LNCAP (cell line): ENCODE measurements around the gene ZSWIM3.

Source experiments
- TF ChIP-seq, protein P1 (sequence below): fragments of 450-650 bp; IDR thresholded peaks from 2 replicates; pipeline ENCODE4 v1.5.1; 2017; ENCODE audit warnings: mild to moderate bottlenecking

Gene ZSWIM3

DNA sequence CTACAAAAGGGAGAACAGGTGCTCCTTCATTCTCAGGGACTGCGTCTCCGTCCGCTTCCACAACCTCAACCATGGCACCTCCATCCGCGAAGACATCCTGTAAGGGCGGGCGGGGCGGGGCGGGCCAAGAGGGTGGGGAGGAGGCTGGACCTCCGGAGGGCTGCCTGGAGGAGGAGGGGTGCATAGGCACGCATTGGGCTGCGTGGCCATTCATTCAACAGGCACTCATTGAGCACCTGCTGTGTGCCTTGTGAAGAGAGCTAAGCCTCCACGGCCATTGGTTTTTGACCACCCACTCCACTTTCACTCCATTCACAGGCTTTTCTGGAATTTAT lies 435 bp downstream of the ZSWIM3 start:
- TF ChIP-seq, protein P1, sequence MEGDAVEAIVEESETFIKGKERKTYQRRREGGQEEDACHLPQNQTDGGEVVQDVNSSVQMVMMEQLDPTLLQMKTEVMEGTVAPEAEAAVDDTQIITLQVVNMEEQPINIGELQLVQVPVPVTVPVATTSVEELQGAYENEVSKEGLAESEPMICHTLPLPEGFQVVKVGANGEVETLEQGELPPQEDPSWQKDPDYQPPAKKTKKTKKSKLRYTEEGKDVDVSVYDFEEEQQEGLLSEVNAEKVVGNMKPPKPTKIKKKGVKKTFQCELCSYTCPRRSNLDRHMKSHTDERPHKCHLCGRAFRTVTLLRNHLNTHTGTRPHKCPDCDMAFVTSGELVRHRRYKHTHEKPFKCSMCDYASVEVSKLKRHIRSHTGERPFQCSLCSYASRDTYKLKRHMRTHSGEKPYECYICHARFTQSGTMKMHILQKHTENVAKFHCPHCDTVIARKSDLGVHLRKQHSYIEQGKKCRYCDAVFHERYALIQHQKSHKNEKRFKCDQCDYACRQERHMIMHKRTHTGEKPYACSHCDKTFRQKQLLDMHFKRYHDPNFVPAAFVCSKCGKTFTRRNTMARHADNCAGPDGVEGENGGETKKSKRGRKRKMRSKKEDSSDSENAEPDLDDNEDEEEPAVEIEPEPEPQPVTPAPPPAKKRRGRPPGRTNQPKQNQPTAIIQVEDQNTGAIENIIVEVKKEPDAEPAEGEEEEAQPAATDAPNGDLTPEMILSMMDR, result no peak

DNA sequence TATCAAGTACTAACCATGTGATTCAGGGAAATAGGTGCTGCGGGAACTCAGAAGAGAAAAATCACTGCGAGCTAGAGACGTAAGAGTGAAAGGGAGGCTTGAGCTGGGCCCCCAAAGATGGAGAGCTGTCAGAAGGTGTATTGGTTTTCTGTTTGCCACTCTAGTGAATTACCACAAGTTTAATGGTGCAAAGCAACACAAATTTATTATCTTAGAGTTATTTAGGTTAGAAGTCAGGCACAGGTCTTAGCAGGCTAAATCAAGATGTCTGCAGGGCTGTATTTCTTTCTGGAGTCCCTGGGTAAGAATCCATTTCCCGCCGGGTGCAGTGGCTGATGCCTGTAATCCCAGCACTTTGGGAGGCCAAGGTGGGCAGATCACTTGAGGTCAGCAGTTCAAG lies 2.5 kb downstream of the ZSWIM3 start:
- TF ChIP-seq, protein P1, result no peak

DNA sequence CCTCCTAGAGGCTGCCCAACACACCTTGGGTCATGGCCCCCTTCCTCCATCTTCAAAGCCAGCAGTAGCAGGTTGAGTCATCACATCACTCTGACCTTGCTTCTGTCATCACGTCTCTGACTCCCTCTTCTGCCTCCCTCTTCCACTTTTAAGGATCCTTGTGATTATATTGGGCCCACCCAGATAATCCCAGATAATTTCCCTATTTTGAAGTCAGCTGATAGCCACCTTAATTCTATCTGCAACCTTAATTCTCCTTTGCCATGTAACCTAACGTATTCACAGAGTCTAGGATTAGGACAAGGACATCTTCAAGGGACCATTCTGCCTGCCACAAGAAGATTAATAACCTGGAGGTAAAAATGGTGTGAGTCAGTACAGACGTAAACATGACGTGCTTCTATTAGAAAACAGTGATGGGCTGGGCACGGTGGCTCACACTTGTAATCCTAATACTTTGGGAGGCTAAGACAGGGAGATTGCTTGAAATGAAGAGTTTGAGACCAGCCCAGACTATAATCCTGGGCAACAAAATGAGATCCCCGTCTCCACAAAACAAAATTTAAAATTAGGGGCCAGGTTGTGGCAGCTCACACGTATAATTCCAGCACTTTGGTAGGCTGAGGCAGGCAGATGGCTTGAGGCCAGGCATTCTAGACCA lies 3.3 kb downstream of the ZSWIM3 start:
- TF ChIP-seq, protein P1, result no peak

DNA sequence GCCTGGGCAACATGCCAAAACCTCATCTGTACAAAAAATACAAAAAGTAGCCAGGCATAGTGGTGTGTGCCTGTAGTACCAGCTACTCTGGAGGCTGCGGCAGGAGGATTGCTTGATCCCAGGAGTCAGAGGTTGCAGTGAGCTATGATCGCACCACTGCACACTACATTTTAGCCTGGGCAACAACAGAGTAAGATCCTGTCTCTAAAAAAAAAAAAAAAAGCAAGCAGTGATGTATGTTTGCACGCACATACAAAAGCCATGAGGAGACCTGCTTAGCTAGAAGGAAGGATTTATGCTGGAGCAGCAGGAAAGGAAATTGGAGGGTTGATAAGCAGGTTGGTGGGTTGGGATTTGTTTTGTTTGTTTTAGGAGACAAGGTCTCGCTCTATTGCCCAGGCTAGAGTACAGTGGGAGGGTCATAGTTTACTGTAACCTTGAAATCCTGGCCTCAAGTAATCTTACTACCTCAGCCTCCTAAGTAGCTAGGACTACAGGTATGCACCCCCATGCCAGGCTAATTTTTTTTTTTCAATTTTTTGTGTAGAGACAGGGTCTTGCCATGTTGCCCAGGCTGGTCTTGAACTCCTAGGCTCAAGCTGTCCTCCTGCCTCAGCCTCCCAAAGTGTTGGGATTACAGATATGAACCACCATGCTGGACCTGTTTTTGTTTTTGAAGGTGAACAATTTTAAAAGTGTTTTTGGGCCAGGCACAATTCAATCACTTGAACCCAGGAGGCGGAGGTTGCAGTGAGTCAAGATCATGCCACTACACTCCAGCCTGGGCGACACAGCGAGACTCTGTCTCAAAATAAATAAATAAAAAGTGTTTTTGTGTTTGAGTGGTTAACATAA lies 4.0 kb downstream of the ZSWIM3 start:
- TF ChIP-seq, protein P1, result no peak

DNA sequence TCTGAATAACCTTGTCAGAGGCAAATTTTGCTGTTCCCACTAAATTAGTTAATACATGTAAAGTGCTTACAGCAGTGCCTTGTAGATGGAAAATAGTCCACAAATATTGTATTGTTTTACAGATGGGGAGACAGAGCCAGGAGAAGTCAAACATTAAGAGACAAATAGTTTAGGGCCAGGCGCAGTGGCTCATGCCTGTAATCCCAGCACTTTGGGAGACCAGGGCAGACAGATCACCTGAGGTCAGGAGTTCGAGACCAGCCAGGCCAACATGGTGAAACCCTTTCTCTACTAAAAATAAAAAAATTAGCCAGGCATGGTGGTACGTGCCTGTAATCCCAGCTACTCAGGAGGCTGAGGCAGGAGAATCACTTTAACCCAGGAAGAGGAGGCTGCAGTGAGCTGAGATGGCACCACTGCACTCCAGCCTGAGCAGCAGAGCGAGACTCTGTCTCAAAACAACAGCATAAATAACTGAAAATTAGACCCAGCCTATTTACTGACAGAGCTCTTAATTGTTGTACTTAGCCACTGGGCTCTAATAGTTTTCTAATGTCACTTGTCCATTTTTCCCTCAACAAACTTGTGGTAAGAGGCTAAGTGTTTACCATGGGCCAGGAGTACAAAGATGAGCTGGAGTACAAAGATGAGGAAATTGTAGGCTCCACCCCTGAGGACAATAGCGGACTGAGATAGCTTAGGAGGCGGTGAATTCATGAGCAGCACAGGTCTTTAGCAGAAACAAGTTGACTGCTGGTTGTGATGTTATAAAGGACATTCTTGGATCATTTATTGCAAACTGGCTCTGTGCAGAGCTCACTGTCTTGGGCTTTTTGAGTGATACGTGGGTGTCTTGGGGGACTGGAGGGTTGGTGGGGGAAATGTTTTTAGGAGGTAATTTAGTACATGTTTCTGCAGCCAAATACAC lies 6.4 kb downstream of the ZSWIM3 start:
- TF ChIP-seq, protein P1, result no peak

DNA sequence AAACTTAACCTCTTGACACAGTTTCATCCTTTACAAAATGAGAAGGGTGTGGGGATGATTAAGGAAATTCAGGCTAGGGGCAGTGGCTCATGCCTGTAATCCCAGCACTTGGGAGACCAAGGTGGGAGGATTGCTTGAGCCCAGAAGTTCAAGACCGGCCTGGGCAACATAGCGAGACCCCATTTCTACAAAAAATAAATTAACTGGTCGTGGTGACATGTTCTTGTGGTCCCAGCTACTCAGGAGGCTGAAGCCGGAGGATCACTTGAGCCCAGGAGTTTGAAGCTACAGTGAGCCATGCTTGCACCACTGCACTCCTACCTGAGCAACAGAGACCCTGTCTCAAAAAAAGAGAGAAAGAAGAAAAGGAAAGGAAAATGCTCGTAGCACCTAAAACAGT lies 9.0 kb downstream of the ZSWIM3 start:
- TF ChIP-seq, protein P1, result no peak

DNA sequence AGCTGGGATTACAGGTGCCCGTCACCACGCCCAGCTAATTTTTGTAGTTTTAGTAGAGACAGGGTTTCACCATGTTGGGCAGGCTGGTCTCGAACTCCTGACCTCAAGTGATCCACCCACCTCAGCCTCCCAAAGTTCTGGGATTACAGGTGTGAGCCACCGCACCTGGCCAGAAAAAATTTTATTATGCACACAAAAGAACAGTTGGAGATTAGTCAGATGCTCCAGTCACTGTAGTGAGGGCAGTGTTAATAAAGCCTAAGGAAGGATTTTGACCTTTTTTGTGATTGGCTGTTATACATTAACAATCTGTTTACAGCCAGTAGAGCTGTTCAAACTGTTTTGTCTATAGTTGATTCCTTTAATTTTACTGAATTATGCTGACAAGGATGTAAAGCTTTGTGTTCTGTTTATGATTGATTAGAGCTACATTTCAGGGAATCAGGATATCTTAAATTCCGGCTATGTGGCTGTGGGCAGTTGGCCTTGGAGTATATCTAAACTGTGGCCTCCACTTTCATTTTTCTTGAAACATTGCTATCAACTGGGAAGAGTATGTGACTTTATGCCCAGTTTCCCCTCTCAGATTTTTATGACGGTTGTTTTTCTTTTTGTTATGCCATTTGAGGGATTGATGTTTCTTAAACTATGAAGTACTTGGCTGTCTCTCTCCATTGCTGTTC lies 9.9 kb downstream of the ZSWIM3 start:
- TF ChIP-seq, protein P1, result no peak
